ENCODE measurements around the gene CLRN2. TPM values are rescaled to one million over a fixed set of nuclear protein-coding genes. Genes with fewer than 3 reads are reported as not detected.

CLRN2 gene
- total RNA-seq, 3 donors from 2014 or later (not counting 1 experiment from before 2014, with no cell fraction given) = not detected

DNA sequence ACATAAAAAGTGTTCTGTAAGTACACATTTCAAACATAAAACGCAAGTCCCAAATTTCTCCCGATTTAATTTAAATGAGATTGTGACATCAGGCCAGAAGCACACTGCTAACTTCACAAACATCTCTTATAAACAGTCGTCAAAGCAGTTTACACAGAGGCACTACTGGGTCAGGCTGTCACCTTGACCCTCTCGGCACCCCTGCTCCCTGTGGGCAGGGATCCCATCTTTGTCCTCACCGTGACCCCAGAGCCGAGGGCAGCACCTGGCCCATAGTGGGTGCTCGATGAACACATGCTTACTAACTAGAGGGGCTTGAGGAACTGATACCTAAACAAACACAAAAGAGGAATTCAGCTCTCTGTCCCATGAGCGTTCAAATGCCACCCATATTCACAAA, 25.2 kb upstream of the CLRN2 start:
- Mint-ChIP-seq H3K27ac (no peak overlapping the region), H3K4me3 (no peak overlapping the region), H3K4me1 (peaks cover 0 to 5% of the 10 kb centered on the region in 2 donors), H3K9me3 (no peaks in the 10 kb centered on the region), H3K27me3 (ENCODE audit: low read depth in 2 of 2) (no peaks in the 10 kb centered on the region), H3K36me3 (peaks cover 14% of the 10 kb centered on the region)
- Histone ChIP-seq H3K4me1 (ENCODE audit: control insufficient read depth, insufficient read depth, low read length) (no peaks in the 10 kb centered on the region), H3K27ac (ENCODE audit: low read length) (no peak overlapping the region), H3K27me3 (ENCODE audit: control insufficient read depth, insufficient read depth, low read length) (no peaks in the 10 kb centered on the region), H3K36me3 (ENCODE audit: control insufficient read depth, insufficient read depth, low read length) (peaks cover 18% of the 10 kb centered on the region), H3K4me3 (ENCODE audit: low read length) (no peak overlapping the region), H3K9me3 (ENCODE audit: control insufficient read depth, insufficient read depth, low read length) (no peaks in the 10 kb centered on the region)
- no peak for DNase-seq
- TF ChIP-seq, protein P1, sequence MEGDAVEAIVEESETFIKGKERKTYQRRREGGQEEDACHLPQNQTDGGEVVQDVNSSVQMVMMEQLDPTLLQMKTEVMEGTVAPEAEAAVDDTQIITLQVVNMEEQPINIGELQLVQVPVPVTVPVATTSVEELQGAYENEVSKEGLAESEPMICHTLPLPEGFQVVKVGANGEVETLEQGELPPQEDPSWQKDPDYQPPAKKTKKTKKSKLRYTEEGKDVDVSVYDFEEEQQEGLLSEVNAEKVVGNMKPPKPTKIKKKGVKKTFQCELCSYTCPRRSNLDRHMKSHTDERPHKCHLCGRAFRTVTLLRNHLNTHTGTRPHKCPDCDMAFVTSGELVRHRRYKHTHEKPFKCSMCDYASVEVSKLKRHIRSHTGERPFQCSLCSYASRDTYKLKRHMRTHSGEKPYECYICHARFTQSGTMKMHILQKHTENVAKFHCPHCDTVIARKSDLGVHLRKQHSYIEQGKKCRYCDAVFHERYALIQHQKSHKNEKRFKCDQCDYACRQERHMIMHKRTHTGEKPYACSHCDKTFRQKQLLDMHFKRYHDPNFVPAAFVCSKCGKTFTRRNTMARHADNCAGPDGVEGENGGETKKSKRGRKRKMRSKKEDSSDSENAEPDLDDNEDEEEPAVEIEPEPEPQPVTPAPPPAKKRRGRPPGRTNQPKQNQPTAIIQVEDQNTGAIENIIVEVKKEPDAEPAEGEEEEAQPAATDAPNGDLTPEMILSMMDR (IDR thresholded peaks at IDR 0.05) = no peak
- intact Hi-C loops (cut with micrococcal nuclease) = no loop called here
- ATAC-seq = no peak
- WGBS (ENCODE audit: insufficient coverage) = 84% methylated on average over 8 of the region's 8 CpGs

DNA sequence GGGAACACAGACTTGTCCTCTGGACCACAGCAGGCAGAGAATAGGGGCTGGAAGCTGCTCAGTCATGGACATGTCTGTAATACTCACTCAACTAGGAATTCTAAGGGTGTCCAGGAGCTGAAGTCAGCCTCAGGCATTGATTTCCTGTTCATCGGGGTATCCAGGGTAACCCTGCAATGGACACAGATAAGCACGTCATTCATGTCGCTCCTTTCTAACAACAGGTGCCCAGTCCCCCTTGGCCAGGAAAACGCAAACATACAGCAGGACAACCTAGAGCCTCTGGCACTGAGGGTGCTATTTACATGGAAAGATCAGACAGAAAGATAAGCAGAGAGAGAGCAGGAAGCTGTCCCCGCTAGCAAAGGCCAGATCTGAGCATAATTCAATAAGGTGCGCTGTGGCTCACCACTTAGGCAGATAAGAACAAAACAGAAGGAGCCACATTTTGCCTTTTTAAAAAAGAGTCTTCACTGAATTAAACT, 24.3 kb upstream of the CLRN2 start:
- no peak for ATAC-seq
- TF ChIP-seq, protein P1 (IDR thresholded peaks at IDR 0.05) = no peak
- no peaks in the 10 kb centered on the region for H3K4me1 ChIP-seq (ENCODE audit: control insufficient read depth, insufficient read depth, low read length)
- WGBS (ENCODE audit: insufficient coverage) = 88% methylated on average over 6 of the region's 6 CpGs
- peaks cover 0 to 5% of the 10 kb centered on the region in 2 donors for H3K4me1 Mint-ChIP-seq
- H3K27me3 ChIP-seq (ENCODE audit: control insufficient read depth, insufficient read depth, low read length) = no peaks in the 10 kb centered on the region
- no peak overlapping the region for H3K27ac Mint-ChIP-seq
- intact Hi-C loops (cut with micrococcal nuclease) = no loop called here
- H3K36me3 ChIP-seq (ENCODE audit: control insufficient read depth, insufficient read depth, low read length) = peaks cover 20% of the 10 kb centered on the region
- H3K4me3 Mint-ChIP-seq = no peak overlapping the region
- H3K36me3 Mint-ChIP-seq = peaks cover 14% of the 10 kb centered on the region
- no peaks in the 10 kb centered on the region for H3K27me3 Mint-ChIP-seq (ENCODE audit: low read depth in 2 of 2)
- H3K9me3 ChIP-seq (ENCODE audit: control insufficient read depth, insufficient read depth, low read length) = no peaks in the 10 kb centered on the region
- DNase-seq = no peak
- H3K9me3 Mint-ChIP-seq = no peaks in the 10 kb centered on the region
- H3K27ac ChIP-seq (ENCODE audit: low read length) = no peak overlapping the region
- H3K4me3 ChIP-seq (ENCODE audit: low read length) = no peak overlapping the region

DNA sequence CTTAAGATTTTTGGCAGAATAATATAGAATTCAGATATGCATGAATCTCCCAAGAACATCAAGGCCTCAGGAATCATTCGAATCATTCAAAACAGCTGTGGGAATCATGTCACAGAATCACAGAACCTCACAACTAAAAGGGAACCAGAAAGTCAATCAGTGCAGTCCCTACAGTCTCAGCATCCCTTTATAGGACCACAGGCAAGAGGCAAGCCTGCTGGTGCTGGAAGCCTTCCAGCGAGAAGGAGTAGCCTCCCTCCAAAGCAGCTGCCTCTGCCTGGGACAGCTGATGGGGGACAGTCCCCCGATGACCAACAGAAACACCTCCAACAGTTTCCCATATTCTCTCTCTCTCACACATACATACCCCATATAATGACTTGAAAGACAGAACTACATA, 23.8 kb upstream of the CLRN2 start:
- H3K4me3 ChIP-seq (ENCODE audit: low read length) = no peak overlapping the region
- 91% methylated on average over 3 of the region's 3 CpGs for WGBS (ENCODE audit: insufficient coverage)
- H3K9me3 Mint-ChIP-seq = no peaks in the 10 kb centered on the region
- peaks cover 0 to 5% of the 10 kb centered on the region in 2 donors for H3K4me1 Mint-ChIP-seq
- H3K27ac ChIP-seq (ENCODE audit: low read length) = no peak overlapping the region
- TF ChIP-seq, protein P1 (IDR thresholded peaks at IDR 0.05) = no peak
- intact Hi-C loops (cut with micrococcal nuclease) = no loop called here
- DNase-seq = no peak
- no peaks in the 10 kb centered on the region for H3K4me1 ChIP-seq (ENCODE audit: control insufficient read depth, insufficient read depth, low read length)
- no peaks in the 10 kb centered on the region for H3K27me3 ChIP-seq (ENCODE audit: control insufficient read depth, insufficient read depth, low read length)
- H3K27ac Mint-ChIP-seq = no peak overlapping the region
- no peak overlapping the region for H3K4me3 Mint-ChIP-seq
- peaks cover 20% of the 10 kb centered on the region for H3K36me3 ChIP-seq (ENCODE audit: control insufficient read depth, insufficient read depth, low read length)
- no peaks in the 10 kb centered on the region for H3K9me3 ChIP-seq (ENCODE audit: control insufficient read depth, insufficient read depth, low read length)
- no peaks in the 10 kb centered on the region for H3K27me3 Mint-ChIP-seq (ENCODE audit: low read depth in 2 of 2)
- H3K36me3 Mint-ChIP-seq = peaks cover 14% of the 10 kb centered on the region
- no peak for ATAC-seq

DNA sequence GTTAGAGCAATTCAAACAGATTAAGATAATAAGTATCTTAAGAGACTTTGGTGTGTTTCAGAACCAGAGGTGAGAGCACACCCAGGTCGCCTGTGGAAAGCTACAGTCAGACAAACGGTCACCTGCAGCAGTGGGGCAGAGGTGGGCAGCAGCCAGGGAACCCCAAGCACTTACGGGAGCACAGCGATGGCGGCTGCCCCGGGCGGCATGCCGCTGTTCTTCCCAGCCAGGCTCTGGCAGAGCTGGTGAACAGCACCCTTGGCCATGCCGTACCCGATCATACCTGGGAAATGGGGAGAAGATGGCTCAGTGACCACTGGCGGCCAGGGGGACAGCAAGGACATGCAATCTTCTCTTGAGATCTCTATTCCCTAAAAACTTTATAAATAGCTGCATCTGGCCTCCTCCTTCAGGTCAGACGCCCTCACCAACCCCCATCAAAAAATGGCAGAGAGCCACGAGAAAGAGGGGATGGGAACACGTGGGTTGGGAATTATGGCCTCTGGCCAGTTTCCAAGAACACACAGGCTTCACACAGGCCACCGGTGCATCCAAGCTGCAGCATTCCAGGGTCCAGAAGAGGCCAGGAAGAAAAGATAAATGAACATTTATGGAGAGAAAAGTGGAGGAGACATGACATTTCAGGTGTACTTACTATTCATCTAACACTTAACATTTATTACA, 22.8 kb upstream of the CLRN2 start:
- Mint-ChIP-seq H3K9me3 (no peaks in the 10 kb centered on the region), H3K27ac (no peak overlapping the region), H3K4me1 (peaks cover 0 to 5% of the 10 kb centered on the region in 2 donors), H3K36me3 (peaks cover 14% of the 10 kb centered on the region), H3K4me3 (no peak overlapping the region), H3K27me3 (ENCODE audit: low read depth in 2 of 2) (no peaks in the 10 kb centered on the region)
- no peaks in the 10 kb centered on the region for H3K27me3 ChIP-seq (ENCODE audit: control insufficient read depth, insufficient read depth, low read length)
- intact Hi-C loops (cut with micrococcal nuclease) = no loop called here
- DNase-seq (no peak), ATAC-seq (no peak)
- H3K27ac ChIP-seq (ENCODE audit: low read length) = no peak overlapping the region
- 96% methylated on average over 15 of the region's 15 CpGs for WGBS (ENCODE audit: insufficient coverage)
- H3K36me3 ChIP-seq (ENCODE audit: control insufficient read depth, insufficient read depth, low read length) = peaks cover 17% of the 10 kb centered on the region
- no peaks in the 10 kb centered on the region for H3K4me1 ChIP-seq (ENCODE audit: control insufficient read depth, insufficient read depth, low read length)
- no peaks in the 10 kb centered on the region for H3K9me3 ChIP-seq (ENCODE audit: control insufficient read depth, insufficient read depth, low read length)
- H3K4me3 ChIP-seq (ENCODE audit: low read length) = no peak overlapping the region
- TF ChIP-seq, protein P1 (IDR thresholded peaks at IDR 0.05) = no peak
